OCI-LY3 (cell line): ENCODE data around the gene HAUS7.

Experiments
- CTCF ChIP-seq: fragments of 200-600, 300-600 bp; sonication (generic); IDR thresholded peaks from 2 replicates; pipeline ENCODE4 v1.5.1; 2014; ENCODE audit warnings: antibody characterized with exemption, low read length, low read depth
- EZH2phosphoT487 ChIP-seq: fragments of 200-600 bp; shearing (Covaris generic); IDR thresholded peaks from 2 replicates; pipeline ENCODE4 v1.6.1; 2018; ENCODE audit warnings: antibody characterized with exemption, mixed run types, low read depth

- TF ChIP-seq CTCF (no peak), EZH2phosphoT487 (no peak)
Observed at GRCh38 chrX:153398275-153398960, 72.0 kb downstream of the HAUS7 start.
